HG03039 (cell line): ENCODE measurements around the gene KRT6B.

ENCODE experiments used
- ATAC-seq: cut with Tn5 transposase; IDR thresholded peaks from one replicate; pipeline ENCODE4 v1.9.1; 2021; ENCODE audit warnings: mild to moderate bottlenecking, moderate library complexity; ENCODE audit not compliant: unreplicated experiment

KRT6B gene

GRCh38 chr12:52437508-52437907 is 14.4 kb downstream of the KRT6B start:
- no peak for ATAC-seq

GRCh38 chr12:52436828-52437474 is 15.0 kb downstream of the KRT6B start:
- ATAC-seq: no peak

GRCh38 chr12:52436000-52436827 is 15.7 kb downstream of the KRT6B start:
- no peak for ATAC-seq

- ATAC-seq: no peak
Measured at GRCh38 chr12:52435659-52435999, 16.3 kb downstream of the KRT6B start.

- no peak for ATAC-seq
Measured at GRCh38 chr12:52434760-52435530, 17.0 kb downstream of the KRT6B start.

GRCh38 chr12:52434081-52434733 is 17.7 kb downstream of the KRT6B start, which contains the start of gene KRT75:
Gene KRT75 (minus strand): TSS chr12:52434371. CDS start chr12:52434304, 67 bp downstream.
- no peak for ATAC-seq

GRCh38 chr12:52433501-52434080 is 18.4 kb downstream of the KRT6B start:
- ATAC-seq: no peak

GRCh38 chr12:52432559-52433207 is 19.3 kb downstream of the KRT6B start:
- ATAC-seq: no peak

- ATAC-seq: no peak
Measured at GRCh38 chr12:52428121-52428520, 23.8 kb downstream of the KRT6B start.

GRCh38 chr12:52427083-52427482 is 24.9 kb downstream of the KRT6B start:
- no peak for ATAC-seq

- no peak for ATAC-seq
Measured at GRCh38 chr12:52426034-52426433, 25.9 kb downstream of the KRT6B start.

GRCh38 chr12:52425466-52425865 is 26.5 kb downstream of the KRT6B start:
- ATAC-seq: no peak

- no peak for ATAC-seq
Measured at GRCh38 chr12:52423661-52424500, 28.1 kb downstream of the KRT6B start.

GRCh38 chr12:52423035-52423434 is 28.9 kb downstream of the KRT6B start:
- ATAC-seq: no peak

- no peak for ATAC-seq
Measured at GRCh38 chr12:52419656-52420055, 32.3 kb downstream of the KRT6B start.

GRCh38 chr12:52418576-52419110 is 33.3 kb downstream of the KRT6B start:
- no peak for ATAC-seq

- ATAC-seq: no peak
Measured at GRCh38 chr12:52417740-52418139, 34.2 kb downstream of the KRT6B start.

- ATAC-seq: no peak
Measured at GRCh38 chr12:52416795-52417194, 35.2 kb downstream of the KRT6B start.
